GM18526 (cell line): Measurements from ENCODE around the gene SPINK2.

Source experiments
- POLR2A ChIP-seq: IDR thresholded peaks from 3 replicates; pipeline ENCODE4 v1.6.1; 2011; ENCODE audit not compliant: insufficient read length; ENCODE audit errors: extremely low read depth

The SPINK2 gene

GRCh38 chr4:56823933-56824600, 2.6 kb upstream of the SPINK2 start:
- no peak for TF ChIP-seq POLR2A

- no peak for TF ChIP-seq POLR2A
Measured at GRCh38 chr4:56818797-56819196, 2.7 kb downstream of the SPINK2 start.

GRCh38 chr4:56817840-56818491, 3.5 kb downstream of the SPINK2 start:
- no peak for TF ChIP-seq POLR2A

- TF ChIP-seq POLR2A, result no peak
Measured at GRCh38 chr4:56806666-56807065, 14.8 kb downstream of the SPINK2 start.

GRCh38 chr4:56804551-56804950, 16.9 kb downstream of the SPINK2 start:
- TF ChIP-seq POLR2A, result no peak

GRCh38 chr4:56803471-56803870, 18.0 kb downstream of the SPINK2 start:
- TF ChIP-seq POLR2A, result no peak

- TF ChIP-seq POLR2A, result no peak
Measured at GRCh38 chr4:56799824-56800756, 21.4 kb downstream of the SPINK2 start.

- TF ChIP-seq POLR2A, result no peak
Measured at GRCh38 chr4:56799161-56799759, 22.2 kb downstream of the SPINK2 start.

- no peak for TF ChIP-seq POLR2A
Measured at GRCh38 chr4:56796211-56796610, 25.3 kb downstream of the SPINK2 start.

GRCh38 chr4:56791316-56791715, 30.2 kb downstream of the SPINK2 start:
- TF ChIP-seq POLR2A, result no peak

- TF ChIP-seq POLR2A, result no peak
Measured at GRCh38 chr4:56790691-56791091, 30.8 kb downstream of the SPINK2 start.

GRCh38 chr4:56788081-56788480, 33.4 kb downstream of the SPINK2 start:
- no peak for TF ChIP-seq POLR2A

GRCh38 chr4:56787380-56787779, 34.1 kb downstream of the SPINK2 start:
- no peak for TF ChIP-seq POLR2A

- TF ChIP-seq POLR2A, result no peak
Measured at GRCh38 chr4:56786955-56787354, 34.5 kb downstream of the SPINK2 start.

- no peak for TF ChIP-seq POLR2A
Measured at GRCh38 chr4:56783986-56784385, 37.5 kb downstream of the SPINK2 start.

- no peak for TF ChIP-seq POLR2A
Measured at GRCh38 chr4:56782019-56782418, 39.5 kb downstream of the SPINK2 start.

- no peak for TF ChIP-seq POLR2A
Measured at GRCh38 chr4:56773346-56773745, 48.2 kb downstream of the SPINK2 start.
